HG03095 (cell line): ENCODE results near the gene KCNIP4.

Source experiments
- ATAC-seq: cut with Tn5 transposase; IDR thresholded peaks from one replicate; pipeline ENCODE4 v1.9.1; 2021; ENCODE audit warnings: moderate library complexity; ENCODE audit not compliant: unreplicated experiment

KCNIP4 gene

GRCh38 chr4:20889901-20890300 is 1058.7 kb downstream of the KCNIP4 start:
- ATAC-seq = no peak

- no peak for ATAC-seq
Observed at GRCh38 chr4:20883677-20884076, 1064.9 kb downstream of the KCNIP4 start.

- no peak for ATAC-seq
Observed at GRCh38 chr4:20883231-20883630, 1065.3 kb downstream of the KCNIP4 start.

- no peak for ATAC-seq
Observed at GRCh38 chr4:20882500-20882899, 1066.1 kb downstream of the KCNIP4 start.

- ATAC-seq = no peak
Observed at GRCh38 chr4:20881658-20882057, 1066.9 kb downstream of the KCNIP4 start.

- no peak for ATAC-seq
Observed at GRCh38 chr4:20878806-20879205, 1069.8 kb downstream of the KCNIP4 start.

- no peak for ATAC-seq
Observed at GRCh38 chr4:20870436-20870835, 1078.1 kb downstream of the KCNIP4 start.

GRCh38 chr4:20868108-20868507 is 1080.5 kb downstream of the KCNIP4 start:
- ATAC-seq = no peak

GRCh38 chr4:20860878-20861277 is 1087.7 kb downstream of the KCNIP4 start:
- no peak for ATAC-seq

- ATAC-seq = no peak
Observed at GRCh38 chr4:20859097-20859781, 1089.3 kb downstream of the KCNIP4 start.

- no peak for ATAC-seq
Observed at GRCh38 chr4:20857081-20857480, 1091.5 kb downstream of the KCNIP4 start.

- no peak for ATAC-seq
Observed at GRCh38 chr4:20847124-20847747, 1101.3 kb downstream of the KCNIP4 start.

- no peak for ATAC-seq
Observed at GRCh38 chr4:20844311-20844710, 1104.3 kb downstream of the KCNIP4 start.

GRCh38 chr4:20840648-20841190 is 1107.9 kb downstream of the KCNIP4 start:
- no peak for ATAC-seq

- no peak for ATAC-seq
Observed at GRCh38 chr4:20839957-20840356, 1108.6 kb downstream of the KCNIP4 start.

- ATAC-seq = no peak
Observed at GRCh38 chr4:20838476-20838875, 1110.1 kb downstream of the KCNIP4 start.

- no peak for ATAC-seq
Observed at GRCh38 chr4:20832826-20833225, 1115.7 kb downstream of the KCNIP4 start.

- ATAC-seq = no peak
Observed at GRCh38 chr4:20831746-20832145, 1116.8 kb downstream of the KCNIP4 start.

- ATAC-seq = no peak
Observed at GRCh38 chr4:20829617-20830357, 1118.8 kb downstream of the KCNIP4 start.

GRCh38 chr4:20825505-20825904 is 1123.1 kb downstream of the KCNIP4 start:
- ATAC-seq = no peak

GRCh38 chr4:20816287-20816686 is 1132.3 kb downstream of the KCNIP4 start:
- no peak for ATAC-seq

GRCh38 chr4:20813700-20814099 is 1134.9 kb downstream of the KCNIP4 start:
- no peak for ATAC-seq
